H1 (cell line): Measurements from ENCODE around the gene HOXB7.

Source experiments
- EGR1 ChIP-seq: IDR thresholded peaks from 2 replicates; pipeline ENCODE4 v1.6.1; 2011; ENCODE audit warnings: low read depth, low read length, borderline replicate concordance
- NRF1 ChIP-seq: IDR thresholded peaks from 2 replicates; pipeline ENCODE4 v1.6.1; 2011; ENCODE audit warnings: mild to moderate bottlenecking, low read depth, low read length, improper control_type of control experiment
- POLR2AphosphoS5 ChIP-seq: IDR thresholded peaks from 2 replicates; pipeline ENCODE4 v1.6.1; 2011; ENCODE audit warnings: low read depth, low read length
- SIN3A ChIP-seq, 2 experiments: IDR thresholded peaks in 1 of 2; conservative IDR thresholded peaks in 1 of 2; 2 replicates each; pipeline ENCODE4 v1.6.1; 2011 to 2012; ENCODE audit warnings: low read length in 2 of 2, improper control_type of control experiment in 1 of 2, low read depth in 1 of 2, mild to moderate bottlenecking in 1 of 2
- SP1 ChIP-seq: IDR thresholded peaks from 2 replicates; pipeline ENCODE4 v1.6.1; 2011; ENCODE audit warnings: low read depth, low read length
- ZNF274 ChIP-seq: IDR thresholded peaks from 2 replicates; pipeline ENCODE4 v1.7.0; 2012; ENCODE audit warnings: low read length, borderline replicate concordance; ENCODE audit errors: extremely low read depth
- TF ChIP-seq, protein P1 (sequence below), 3 experiments: IDR thresholded peaks; 1 replicate in 2 of 3; 2 replicates in 1 of 3; pipeline versions ENCODE4 v1.5.1 to v1.6.1; 2011; ENCODE audit warnings: low read length in 3 of 3, mild to moderate bottlenecking in 3 of 3, inconsistent platforms in 2 of 3, low read depth in 1 of 3, moderate library complexity in 1 of 3; ENCODE audit not compliant: insufficient read depth in 1 of 3; ENCODE audit errors: control extremely low read depth in 1 of 3

GRCh38 chr17:48616717-48617470, 6.1 kb upstream of the HOXB7 start:
- TF ChIP-seq SP1: no peak
- no peak for TF ChIP-seq EGR1
- TF ChIP-seq SIN3A (conservative IDR thresholded peaks at IDR 0.05 in 1 of 2, IDR thresholded peaks at IDR 0.05 in 1 of 2; ENCODE audit: low read depth in 1 of 2, low read length in 2 of 2): no peak
- TF ChIP-seq NRF1: no peak
- TF ChIP-seq, protein P1, sequence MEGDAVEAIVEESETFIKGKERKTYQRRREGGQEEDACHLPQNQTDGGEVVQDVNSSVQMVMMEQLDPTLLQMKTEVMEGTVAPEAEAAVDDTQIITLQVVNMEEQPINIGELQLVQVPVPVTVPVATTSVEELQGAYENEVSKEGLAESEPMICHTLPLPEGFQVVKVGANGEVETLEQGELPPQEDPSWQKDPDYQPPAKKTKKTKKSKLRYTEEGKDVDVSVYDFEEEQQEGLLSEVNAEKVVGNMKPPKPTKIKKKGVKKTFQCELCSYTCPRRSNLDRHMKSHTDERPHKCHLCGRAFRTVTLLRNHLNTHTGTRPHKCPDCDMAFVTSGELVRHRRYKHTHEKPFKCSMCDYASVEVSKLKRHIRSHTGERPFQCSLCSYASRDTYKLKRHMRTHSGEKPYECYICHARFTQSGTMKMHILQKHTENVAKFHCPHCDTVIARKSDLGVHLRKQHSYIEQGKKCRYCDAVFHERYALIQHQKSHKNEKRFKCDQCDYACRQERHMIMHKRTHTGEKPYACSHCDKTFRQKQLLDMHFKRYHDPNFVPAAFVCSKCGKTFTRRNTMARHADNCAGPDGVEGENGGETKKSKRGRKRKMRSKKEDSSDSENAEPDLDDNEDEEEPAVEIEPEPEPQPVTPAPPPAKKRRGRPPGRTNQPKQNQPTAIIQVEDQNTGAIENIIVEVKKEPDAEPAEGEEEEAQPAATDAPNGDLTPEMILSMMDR (IDR thresholded peaks at IDR 0.05; ENCODE audit: control extremely low read depth in 1 of 3, insufficient read depth in 1 of 3, low read depth in 1 of 3, low read length in 3 of 3): no peak
- no peak for TF ChIP-seq ZNF274
- no peak for TF ChIP-seq POLR2AphosphoS5
